GM23338 (cell line): ENCODE results near the gene SLC8B1.

ENCODE experiments used
- CTCF ChIP-seq, 2 experiments: fragments of 200-600 bp in 1 of 2; sonication (generic) in 1 of 2; conservative IDR thresholded peaks; 2 replicates each; pipeline versions ENCODE4 v1.5.1 to v1.6.1; 2016 to 2017; ENCODE audit warnings: antibody characterized with exemption in 2 of 2, low read depth in 2 of 2, mild to moderate bottlenecking in 2 of 2, moderate library complexity in 1 of 2
- JUNB ChIP-seq: IDR thresholded peaks from one replicate; pipeline ENCODE4 v1.6.1; 2016; ENCODE audit warnings: antibody characterized with exemption; ENCODE audit not compliant: unreplicated experiment

GRCh38 chr12:113322343-113322742 lies 12.6 kb downstream of the SLC8B1 start:
- TF ChIP-seq CTCF (conservative IDR thresholded peaks at IDR 0.05; ENCODE audit: low read depth in 2 of 2): no peak
- TF ChIP-seq JUNB: no peak
